HuH-7.5 (cell line): ENCODE data around the gene SLC6A9.
A peak's percentile ranks its signal among the peaks of the same experiment; 100 is the strongest.

Experiments used
- DNase-seq: peaks from one replicate; pipeline ENCODE4 v3.0.0; 2011; ENCODE audit warnings: low spot score

The SLC6A9 gene

DNA sequence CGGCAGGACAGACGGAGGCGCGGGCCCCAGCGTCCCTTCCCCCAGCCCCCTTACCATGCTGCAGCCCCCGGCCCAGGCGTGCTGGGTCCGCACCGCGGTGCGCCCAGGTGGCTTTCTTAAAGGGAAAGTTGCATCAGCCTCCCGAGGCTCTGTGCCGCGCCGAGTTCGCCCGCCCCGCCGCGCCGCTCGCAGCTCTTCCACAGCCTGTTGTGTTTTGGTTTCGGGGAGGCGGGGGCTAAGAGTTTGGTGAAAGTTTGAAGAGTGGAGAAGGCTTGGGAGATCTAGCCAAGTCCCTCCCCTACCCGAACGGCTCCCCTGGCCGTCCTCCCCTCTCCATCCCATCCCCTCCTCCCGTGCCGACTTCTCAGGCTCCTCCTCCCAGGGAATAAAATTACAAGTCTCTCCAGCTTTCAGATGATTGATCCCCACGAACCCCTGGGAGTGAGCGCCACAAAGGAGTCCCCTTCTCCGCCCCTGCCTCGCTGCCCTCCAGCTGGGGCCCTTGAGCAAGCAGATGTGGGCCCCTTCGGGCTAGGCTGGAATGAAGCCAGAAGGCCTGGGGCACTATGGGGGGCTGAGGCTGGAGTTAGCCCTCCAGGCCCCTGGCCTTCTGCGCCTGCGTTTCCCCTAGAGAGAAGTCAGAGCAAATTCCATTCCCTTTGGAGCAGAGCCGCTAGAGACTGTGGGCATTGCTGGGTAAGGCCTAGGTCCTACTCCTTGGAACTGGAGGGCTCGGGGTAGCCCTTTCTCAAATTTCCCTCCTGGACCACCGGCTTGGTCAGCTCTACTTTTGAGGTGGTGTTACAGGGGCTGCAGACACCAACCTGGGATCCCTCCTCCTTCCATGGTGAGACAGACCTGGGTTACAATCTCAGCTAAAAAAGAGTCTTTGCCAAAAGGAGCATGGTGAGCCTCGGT is at the start of gene SLC6A9:
Gene SLC6A9, minus strand, starts transcription at position 211 of the 918 bp plus-strand sequence. CDS start 7,185 bp downstream, outside the sequence.
- peak; percentile 57 for DNase-seq

DNA sequence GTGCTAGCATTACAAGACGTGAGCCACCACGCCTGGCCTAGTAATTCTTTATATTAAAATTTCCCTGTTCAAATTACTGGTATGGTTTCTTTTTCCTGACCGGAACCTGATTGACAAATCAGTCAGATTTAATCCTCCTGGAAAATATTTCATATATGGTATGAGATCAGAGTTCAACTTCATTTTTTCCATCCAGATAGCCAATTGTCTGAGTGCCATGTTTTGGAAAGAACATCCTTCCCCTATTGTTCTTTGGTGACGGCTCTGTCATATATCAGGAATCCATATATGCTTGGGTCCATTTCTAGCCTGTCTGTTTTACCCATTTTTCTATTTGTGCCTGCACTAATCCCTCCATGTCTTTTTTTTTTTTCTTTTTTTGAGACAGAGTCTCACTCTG is 48.3 kb upstream of the SLC6A9 start:
- DNase-seq = no peak

DNA sequence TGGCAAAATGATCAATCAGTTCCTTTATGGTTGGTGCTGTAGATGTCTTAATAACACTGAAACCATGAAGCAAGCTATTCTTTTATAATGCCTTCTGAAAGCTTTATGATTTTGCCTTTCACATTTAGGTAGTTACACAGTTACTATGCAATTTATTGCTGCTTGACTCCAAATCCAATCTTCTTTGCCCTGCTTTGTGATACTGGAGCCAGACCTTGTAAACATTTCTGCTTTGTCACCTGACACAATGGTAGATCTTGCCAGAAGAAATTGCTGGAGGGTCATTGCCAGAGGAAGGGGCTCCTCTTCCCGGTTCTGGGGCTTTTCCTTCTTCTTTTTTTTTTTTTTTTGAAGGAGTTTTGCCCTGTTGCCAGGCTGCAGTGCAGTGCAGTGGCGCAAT is 46.8 kb upstream of the SLC6A9 start:
- DNase-seq = no peak

DNA sequence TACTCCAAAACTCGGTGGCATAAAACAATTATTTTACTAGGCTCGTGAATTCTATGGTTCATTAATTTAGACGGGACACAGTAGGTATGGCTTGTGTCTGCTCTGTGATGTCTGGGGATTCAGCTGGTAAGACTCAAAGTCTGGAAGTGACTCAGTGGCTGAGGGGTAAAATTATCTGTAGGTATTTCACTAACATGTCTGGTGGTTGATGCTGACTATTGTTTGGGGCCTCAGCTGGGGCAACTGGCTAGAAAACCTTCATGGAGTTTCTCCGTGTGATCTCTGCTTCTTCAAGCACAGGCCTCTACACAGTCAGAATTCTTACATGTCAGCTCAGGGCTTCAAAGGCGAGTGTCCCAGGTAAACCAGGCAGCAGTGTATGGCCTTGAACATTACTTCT is 46.2 kb upstream of the SLC6A9 start:
- no peak for DNase-seq

DNA sequence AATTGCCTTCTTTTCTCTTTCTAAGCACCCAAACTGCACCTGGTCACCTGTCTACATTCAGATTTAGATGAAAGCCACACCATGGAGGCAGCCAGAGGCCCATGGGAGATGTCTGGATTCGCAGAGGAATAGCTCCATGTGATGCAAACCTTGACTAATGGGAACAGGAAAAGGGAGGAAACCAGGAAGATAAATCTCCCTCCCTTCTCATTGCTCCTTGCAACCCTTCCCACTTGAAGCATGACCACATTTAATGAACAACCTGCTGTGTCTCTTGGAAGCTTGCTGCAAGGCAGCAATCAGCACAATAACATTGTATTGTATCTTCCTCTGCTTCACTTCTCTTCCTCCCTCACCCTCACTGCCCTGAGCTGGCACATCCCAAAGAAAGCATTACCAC is 44.8 kb upstream of the SLC6A9 start:
- no peak for DNase-seq

DNA sequence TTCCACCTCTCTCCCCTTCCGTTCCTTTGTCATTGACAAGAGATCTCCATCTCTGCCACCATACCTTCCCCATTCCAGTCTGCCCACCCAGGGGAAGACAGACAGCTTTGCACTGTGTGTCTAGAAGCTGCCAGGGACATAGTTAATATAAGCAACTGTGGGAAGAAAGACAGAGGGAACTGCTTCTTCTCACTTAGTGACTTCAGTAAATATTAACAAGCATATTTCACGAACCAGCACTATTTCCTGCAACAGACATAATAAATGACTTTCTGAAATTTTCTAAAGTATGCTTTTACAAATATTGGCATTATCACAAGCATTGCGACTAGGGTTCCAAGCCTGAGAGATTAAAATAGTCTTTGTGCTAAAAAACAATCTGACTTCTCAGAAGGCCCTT is 43.2 kb upstream of the SLC6A9 start:
- DNase-seq = no peak

DNA sequence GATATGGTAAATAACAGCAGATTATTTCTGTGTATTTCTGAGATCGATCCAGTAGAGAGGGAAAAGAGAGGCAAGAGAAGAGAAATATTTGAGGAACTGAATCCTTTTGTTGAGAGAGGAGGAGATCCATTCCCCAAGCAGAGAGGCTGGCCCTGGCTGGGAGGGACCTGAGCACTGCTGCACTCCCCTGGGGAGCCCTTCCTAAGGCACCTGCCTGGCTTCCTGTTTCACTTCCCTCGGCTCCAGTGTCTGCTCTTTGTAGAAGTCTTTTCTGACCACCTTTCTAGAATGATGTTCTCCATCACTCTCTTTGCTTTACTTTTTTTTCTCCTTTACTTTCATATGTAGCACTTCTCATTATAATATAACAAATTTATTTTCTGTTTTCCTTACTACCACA is 42.3 kb upstream of the SLC6A9 start:
- DNase-seq = no peak

DNA sequence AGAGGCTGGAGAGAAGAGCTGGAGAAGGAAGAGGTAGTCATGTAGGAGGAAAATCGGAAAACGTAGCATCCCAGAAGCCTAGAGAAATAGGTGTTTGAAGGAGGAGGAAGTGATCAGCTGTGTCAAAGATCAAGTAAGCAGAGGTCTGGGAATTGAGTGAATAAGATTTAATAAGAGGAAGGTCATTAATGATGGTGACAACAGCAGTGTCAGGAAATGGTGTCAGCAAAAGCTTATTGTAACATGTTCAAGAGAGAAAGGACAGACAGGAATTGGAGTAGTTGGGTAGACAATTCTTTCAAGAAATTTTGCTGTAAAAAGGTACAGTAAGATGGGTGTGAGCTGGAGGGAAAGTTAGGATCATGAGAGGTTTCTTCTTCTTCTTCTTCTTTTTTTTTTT is 41.6 kb upstream of the SLC6A9 start:
- no peak for DNase-seq

DNA sequence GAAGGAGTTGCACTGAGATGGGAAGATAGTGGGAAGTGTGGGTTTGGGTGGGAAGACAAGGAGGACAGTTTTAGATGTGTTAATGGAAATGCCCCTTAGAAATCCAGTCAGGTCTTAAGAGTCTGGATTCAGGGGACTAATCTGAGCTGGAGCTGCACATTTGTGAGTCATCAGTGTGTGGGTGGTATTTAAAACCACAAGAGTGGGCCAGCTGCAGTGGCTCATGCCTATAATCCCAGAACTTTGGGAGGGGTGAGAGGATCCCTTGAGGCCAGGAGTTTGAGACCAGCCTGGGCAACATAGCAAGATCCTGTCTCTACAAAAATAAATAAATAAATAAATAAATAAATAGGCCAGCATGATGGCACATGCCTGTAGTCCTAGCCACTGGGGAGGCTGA is 40.9 kb upstream of the SLC6A9 start:
- no peak for DNase-seq

DNA sequence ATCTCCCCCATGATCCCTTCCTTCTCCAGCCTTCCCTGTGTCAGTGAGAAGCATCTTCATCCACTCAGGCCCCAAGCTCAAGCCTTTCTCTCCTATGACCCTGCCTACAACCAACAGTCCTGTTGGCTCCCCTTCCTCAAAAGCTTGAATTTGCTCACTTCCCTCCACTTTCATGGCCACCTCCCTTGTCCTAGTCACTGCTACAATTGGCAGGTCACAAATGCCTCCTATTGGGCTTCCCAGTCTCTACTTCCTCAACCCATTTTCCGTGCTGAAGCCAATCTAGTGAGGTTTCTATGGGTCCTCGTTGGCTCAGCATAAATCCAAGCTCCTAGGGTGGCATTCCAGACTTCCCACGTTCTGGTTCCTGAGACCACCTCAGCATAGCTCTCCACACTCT is 40.2 kb upstream of the SLC6A9 start:
- DNase-seq = no peak

DNA sequence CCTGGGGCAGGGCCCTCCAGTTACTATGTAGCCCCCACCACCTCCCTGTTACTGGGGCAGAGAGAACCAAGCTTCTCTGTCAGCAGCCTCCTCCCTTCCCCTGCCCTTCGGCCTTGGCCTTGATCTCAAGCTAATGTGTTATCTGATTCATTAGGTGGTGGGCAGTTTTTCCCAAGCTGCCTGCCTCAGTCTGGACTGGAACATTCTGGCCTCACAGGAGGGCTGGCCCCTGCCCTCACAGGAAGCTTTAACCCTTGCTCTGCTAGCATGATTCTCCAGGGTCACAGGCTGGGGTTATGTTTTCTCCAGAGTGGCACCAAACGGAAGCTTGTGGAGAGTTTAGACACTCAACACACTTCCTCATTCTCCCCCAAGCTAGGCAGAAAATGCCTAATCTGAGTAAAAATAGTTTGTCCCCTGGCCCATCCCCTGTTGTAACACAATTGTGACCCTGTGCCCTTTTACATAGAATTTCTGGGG is 37.2 kb upstream of the SLC6A9 start:
- DNase-seq = no peak

DNA sequence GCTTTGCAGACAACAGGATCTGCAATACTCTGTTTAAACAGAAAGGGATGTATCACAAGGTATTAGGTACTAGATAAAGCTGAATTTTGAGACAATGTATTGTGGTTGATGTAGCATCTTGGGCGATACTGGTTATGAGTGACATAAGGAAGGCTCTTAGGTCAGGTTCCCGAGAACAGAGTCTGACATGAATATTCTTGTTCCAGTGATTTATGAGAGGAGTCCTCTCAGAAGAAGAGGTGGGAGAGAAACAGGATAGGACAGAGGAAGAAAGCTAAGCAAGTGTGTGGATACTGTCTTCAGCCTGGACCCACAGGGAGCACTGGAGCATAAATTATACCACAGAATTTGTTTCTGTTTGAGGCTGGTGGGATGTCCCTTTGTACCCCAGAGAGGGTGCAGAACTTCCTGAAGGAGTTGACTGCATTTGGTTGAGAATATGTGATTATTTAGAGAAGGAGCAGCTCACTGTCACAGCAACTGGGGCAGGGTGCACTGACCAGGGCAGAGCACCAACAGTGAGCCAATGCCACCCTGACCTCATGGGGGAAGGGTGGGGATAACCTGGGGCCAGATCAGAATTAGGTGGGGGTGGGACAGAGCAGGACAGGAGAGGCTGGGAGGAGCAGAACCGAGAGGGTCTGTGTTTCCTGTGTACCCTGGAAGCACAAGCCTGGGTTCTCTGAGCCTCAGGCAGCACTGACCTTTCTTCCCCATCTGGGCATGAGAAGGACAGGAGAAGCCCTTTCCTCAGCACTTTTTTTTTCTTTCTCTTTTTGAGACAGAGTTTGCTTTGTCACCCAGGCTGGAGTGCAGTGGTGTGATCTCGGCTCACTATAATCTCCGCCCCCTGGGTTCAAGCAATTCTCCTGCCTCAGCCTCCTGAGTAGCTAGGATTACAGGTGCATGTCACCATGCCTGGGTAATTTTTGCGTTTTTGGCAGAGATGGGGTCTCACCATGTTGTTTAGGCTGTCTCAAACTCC is 36.3 kb upstream of the SLC6A9 start:
- no peak for DNase-seq

DNA sequence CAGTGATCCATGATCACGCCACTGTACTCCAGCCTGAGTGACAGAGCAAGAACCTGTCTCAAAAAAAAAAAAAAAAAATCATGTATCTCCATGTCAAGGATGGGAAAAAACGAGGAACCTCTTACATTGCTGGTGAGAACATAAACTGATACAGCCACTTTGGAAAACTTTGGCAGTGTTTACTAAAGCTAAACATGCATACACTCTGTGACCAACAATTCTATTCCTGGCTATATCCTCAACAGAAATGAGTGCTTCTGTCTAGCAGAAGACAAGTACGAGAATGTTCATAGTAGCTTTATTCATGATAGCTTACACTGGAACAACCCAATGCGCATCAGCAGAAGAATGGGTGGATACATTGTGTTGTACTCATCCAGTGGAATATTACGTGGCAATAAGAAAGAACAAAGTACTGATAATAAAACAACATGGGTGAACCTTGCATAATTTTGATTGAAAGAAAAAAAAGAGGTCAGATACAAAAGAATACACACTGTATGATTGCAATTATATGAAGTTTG is 31.5 kb upstream of the SLC6A9 start:
- no peak for DNase-seq

DNA sequence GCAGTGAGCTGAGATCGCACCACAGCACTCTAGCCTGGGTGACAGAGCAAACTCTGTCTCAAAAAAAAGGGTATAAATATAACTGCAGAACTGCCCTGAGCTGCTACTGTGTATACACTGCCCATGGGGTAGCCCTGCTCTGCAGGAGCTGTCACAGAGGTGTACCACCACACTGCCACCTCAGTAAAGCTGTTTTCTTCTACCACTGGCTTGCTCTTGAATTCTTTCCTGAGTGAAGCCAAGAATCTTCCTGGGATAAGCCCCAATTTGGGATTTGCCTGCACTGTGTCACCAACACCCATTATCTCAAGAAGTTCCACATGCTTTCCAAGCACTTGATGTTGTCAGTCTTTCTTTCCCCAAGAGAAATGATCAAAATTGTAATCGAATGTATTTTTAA is 30.6 kb upstream of the SLC6A9 start:
- DNase-seq = no peak

DNA sequence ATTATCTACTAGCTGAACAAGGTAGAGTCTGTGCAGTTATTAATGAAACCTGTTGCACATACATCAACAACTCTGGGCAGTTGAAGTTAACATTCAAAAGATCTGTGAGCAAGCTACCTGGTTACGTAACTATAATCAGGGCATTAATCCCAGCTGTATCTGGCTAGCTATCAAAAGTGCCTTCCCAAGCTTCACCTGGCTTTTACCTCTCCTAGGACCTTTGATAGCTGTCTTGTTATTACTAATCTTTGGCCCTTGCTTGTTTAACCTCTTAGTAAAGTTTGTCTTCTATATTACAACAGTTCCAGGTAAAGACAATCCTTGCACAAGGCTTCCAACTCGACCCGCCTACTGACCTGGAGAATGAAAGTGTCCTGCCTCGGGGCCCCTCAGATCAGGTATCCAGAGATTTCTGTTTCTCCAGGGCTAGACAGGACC is 29.6 kb upstream of the SLC6A9 start:
- no peak for DNase-seq

DNA sequence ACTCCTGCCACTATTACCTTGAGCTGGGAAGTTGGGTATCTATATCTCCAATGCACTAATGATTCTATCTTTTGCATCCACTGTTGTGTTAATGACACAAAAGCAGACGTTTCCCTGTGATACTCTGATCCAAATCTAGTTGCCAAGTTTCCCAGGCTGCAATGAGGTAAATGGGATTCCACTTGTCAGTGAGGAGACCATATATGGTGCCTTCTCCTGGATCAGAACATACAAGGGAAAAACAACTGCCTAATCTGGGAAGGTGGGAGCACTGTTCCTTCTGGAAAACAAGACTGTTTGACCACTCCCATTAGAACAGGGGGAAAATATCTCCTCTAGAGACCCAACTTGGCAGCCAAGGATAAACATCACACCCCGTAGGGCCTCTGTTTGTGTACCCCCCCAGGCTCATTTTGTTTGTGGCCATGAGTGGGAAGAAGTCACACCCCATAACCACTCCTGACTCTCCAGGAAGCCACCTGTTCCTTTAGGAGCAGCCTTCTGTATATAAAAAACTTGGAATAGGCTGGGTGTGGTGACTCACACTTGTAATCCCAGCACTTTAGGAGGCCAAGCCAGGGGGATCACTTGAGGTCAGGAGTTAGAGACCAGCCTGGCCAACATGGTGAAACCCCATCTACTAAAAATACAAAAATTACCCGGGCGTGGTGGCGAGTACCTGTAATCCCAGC is 28.5 kb upstream of the SLC6A9 start:
- DNase-seq = no peak

DNA sequence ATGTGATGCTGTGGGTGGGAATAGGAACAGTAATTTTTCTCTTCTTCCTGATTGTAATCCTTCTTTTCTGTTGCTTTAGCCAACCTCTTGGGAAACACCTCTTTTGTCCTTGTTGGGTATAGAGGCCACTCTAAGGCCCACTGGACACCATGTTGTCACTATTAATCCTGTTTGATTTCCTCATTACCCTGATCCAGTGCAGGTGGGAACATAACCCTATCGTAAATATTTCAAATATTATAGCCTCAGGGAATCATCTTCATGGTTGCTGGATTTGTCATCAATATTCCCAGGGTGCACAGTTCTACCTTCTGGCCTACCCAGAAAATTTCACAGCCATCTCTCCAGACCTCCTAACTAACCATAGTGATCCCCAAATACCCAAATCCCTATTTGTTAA is 27.9 kb upstream of the SLC6A9 start:
- no peak for DNase-seq

DNA sequence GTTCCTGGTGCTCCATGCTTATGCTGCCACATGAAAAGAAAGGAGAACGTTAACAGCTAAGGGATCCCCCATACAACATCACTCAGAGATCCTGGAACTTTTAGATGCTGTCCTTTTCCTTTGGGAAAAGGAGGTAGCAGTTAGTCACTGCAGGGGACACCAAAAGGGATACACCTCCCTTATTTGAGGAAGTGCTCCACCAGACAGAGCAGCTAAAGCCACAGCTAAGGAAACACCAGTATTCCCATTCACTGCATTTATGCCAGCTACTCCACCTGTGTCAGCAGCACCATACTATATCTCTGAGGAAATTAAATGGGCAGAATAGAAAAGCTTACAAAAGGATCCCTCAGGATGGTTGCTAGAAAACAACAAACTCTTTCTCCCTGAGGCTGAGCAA is 26.0 kb upstream of the SLC6A9 start:
- no peak for DNase-seq

DNA sequence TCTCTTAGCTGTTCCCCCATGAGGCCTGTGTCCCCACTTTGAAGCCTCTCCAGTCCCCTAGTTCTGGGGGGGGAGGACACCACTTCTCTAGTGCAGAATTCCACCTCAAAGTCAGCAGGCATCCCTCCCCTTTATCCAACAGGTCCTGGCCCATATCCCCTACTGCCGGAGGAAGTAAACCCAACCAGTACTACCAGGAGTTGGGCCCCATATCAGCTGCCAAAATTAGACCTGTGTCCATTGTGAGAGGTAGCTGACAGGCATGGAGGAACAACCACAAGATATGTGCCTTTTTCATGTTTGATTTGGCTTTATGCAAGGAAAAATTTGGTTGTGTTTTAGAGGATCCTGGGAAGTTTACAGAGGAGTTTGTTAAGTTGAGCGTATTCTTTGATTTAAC is 22.1 kb upstream of the SLC6A9 start:
- DNase-seq = no peak

DNA sequence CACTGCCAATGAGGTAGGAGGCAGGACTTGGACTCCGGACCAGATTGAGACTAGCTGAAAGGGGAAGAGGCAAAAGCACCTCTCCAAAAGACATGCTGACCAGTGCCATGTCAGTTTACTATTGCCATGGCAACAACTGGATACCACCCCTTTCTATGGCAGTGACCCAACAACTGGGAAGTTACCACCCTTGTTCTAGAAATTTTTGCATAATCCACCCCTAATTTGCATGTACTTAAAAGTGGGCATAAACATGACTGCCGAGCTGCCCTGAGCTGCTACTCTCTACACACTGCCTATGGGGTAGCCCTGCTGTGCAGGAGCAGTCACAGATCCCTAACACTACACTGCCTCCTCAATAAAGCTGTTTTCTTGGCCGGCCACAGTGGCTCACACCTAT is 19.0 kb upstream of the SLC6A9 start:
- DNase-seq = no peak

DNA sequence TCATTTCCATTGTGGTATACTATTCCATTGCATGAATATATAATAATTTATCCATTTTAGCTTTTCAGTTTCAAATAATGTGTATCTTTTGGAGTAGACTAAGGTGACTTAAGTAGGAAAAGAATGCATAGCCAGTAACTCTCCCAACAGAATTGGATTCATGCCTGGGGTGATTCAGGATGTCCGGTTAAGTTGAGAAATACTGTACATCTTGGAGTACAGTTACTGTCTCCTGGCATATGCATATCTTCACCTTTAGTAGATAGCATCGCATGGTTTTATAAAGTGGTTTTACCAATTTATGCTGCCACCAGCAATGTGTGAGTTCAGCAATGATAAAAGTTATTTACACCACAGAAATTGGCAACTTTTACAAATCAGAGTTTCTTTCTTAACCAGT is 18.6 kb upstream of the SLC6A9 start:
- no peak for DNase-seq
